SK-N-MC (cell line): ENCODE results near the gene UROS.

Source experiments
- EZH2 ChIP-seq: fragments of 200-600 bp; sonication (generic); IDR thresholded peaks from one replicate; pipeline ENCODE4 v1.6.1; 2017; ENCODE audit warnings: antibody characterized with exemption
- POLR2AphosphoS5 ChIP-seq: IDR thresholded peaks from 2 replicates; pipeline ENCODE4 v1.6.1; 2012; ENCODE audit warnings: mild to moderate bottlenecking, low read depth, low read length, borderline replicate concordance

DNA sequence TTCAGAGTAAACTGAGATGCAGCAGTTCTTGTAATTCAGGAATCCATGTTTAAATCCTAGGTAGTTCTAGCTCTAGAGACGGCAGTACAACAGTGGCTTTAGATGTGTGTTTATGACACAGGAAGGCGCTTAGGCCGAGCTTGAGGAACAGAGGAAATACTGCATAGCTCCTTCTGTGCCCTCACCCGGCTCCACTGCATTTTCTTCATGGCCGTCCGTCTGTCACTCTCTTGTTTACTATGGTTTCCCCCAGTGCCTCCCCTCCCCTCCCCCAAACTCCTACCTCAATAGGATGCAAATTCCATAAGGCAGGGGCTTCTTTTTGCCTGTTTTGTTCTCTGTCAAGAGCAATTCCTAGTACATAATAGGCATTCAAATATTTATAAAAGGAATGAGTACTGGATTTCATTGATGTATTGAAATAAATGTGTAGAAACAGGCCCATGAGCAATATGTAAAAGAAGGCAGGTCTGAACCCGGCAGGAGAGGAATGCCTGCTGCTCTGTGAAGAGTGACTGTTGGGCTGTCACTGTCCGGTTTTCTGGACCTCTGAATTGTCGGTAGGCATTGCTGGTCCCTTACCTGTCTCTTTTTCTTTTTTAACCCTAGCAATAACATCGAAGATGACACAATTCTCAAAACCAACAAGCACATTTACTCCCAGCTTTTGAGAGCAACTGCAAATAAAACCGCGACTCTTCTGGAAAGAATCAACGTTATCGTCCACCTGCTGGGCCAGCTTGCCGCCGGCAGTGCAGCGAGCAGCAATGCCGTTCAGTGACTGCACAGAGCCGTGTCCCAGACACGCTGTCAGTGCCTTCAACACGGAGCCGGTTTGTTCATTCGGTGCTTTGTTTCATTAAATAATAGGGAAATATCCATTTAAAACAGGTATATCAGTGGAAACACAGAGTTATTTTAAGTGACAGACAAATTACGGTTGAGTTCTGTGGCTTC lies 60.1 kb downstream of the UROS start:
- TF ChIP-seq POLR2AphosphoS5 (no peak), EZH2 (no peak)
